Testis (tissue), 3 donors: ENCODE measurements around the gene CD300LF. TPM values are rescaled to one million over a fixed set of nuclear protein-coding genes. Genes with fewer than 3 reads are reported as not detected.

Source experiments
- DNase-seq: peaks from one replicate; pipeline ENCODE4 v3.0.0-alpha.2; 2019
- H3K27ac ChIP-seq, 2 donors: fragments of 200-600 bp; sonication (generic); one replicate each; pipeline ENCODE4 v1.5.1; 2019
- H3K27me3 ChIP-seq: fragments of 200-600 bp; sonication (generic); one replicate; pipeline ENCODE4 v1.5.1; 2019
- H3K36me3 ChIP-seq: fragments of 200-600 bp; sonication (generic); one replicate; pipeline ENCODE4 v1.5.1; 2017; ENCODE audit warnings: low read depth; ENCODE audit errors: missing control alignments
- H3K4me1 ChIP-seq: fragments of 200-600 bp; sonication (generic); one replicate; pipeline ENCODE4 v1.5.1; 2019
- H3K4me3 ChIP-seq, 2 donors: fragments of 200-600 bp; sonication (generic); one replicate each; pipeline ENCODE4 v1.5.1; 2017 to 2019
- H3K9me3 ChIP-seq: fragments of 200-600 bp; sonication (generic); one replicate; pipeline ENCODE4 v1.5.1; 2017
- POLR2A ChIP-seq: fragments of 450-650 bp; IDR thresholded peaks from one replicate; pipeline ENCODE4 v1.6.1; 2017; ENCODE audit warnings: antibody characterized with exemption, mild to moderate bottlenecking, moderate library complexity
- WGBS, 2 donors: methylation state at CpG; one replicate each; pipeline ENCODE4 v1.1.5; 2018; 5-methylcytosine and 5-hydroxymethylcytosine counted together
- intact Hi-C: fragments of 100-400 bp; cut with DNase I; formaldehyde crosslinking; loops from one replicate; pipeline ENCODE4 v1.15.1; 2023; ENCODE audit warnings: low total_unique reads
- polyA plus RNA-seq: library from polyadenylated mRNA; stranded (reverse); fragments of 350-450 nt; fragmentation: Illumina TruSeq; extraction: RNeasy Lipid Tissue Mini Kit (QIAGEN cat#74804); gene quantifications from one replicate; pipeline ENCODE4 v1.2.3, GENCODE V29; 2014; ENCODE audit warnings: low read depth, low replicate concordance; ENCODE audit not compliant: insufficient read depth
- total RNA-seq, 2 donors: library from RNA; depleted of rRNA; stranded (reverse); fragments of >200 nt; gene quantifications; one replicate each; pipeline ENCODE4 v1.2.3, GENCODE V29; 2016
- TF ChIP-seq, protein P1 (sequence below), 3 experiments: fragments of 450-650 bp in 2 of 3; fragments of 200-600 bp in 1 of 3; sonication (generic) in 1 of 3; IDR thresholded peaks; one replicate each; pipeline ENCODE4 v1.5.1; 2016 to 2019; ENCODE audit warnings: antibody characterized with exemption in 3 of 3, mild to moderate bottlenecking in 2 of 3, moderate library complexity in 1 of 3

CD300LF gene
- total and polyA plus RNA-seq, 3 donors from 2014 or later = 0.43 to 1.1 (median 0.79) TPM

DNA sequence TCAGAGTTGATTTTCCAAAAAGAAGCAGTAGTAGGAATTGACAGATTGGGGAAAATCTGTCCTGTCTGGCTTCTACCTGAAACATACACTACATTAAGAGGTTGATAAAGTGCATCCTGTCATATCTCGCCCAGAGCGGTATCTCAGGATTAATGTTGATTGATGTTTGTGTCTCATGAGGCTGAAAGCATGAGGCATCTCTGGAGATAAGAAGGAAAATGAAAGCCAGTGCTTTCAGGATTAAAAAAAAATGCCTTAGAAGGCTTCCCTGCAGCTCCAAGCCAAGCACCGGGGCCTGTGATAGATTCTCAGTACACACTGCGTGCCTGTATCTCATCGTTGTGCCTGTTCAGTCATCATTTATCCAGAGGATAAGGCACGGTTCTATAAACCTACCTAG lies 62.8 kb downstream of the CD300LF start:
- Histone ChIP-seq H3K27ac (no peak overlapping the region), H3K27me3 (no peaks in the 10 kb centered on the region), H3K36me3 (no peaks in the 10 kb centered on the region), H3K4me1 (no peaks in the 10 kb centered on the region), H3K4me3 (no peak overlapping the region), H3K9me3 (no peaks in the 10 kb centered on the region)
- TF ChIP-seq, protein P1, sequence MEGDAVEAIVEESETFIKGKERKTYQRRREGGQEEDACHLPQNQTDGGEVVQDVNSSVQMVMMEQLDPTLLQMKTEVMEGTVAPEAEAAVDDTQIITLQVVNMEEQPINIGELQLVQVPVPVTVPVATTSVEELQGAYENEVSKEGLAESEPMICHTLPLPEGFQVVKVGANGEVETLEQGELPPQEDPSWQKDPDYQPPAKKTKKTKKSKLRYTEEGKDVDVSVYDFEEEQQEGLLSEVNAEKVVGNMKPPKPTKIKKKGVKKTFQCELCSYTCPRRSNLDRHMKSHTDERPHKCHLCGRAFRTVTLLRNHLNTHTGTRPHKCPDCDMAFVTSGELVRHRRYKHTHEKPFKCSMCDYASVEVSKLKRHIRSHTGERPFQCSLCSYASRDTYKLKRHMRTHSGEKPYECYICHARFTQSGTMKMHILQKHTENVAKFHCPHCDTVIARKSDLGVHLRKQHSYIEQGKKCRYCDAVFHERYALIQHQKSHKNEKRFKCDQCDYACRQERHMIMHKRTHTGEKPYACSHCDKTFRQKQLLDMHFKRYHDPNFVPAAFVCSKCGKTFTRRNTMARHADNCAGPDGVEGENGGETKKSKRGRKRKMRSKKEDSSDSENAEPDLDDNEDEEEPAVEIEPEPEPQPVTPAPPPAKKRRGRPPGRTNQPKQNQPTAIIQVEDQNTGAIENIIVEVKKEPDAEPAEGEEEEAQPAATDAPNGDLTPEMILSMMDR (IDR thresholded peaks at IDR 0.05) = no peak
- no peak for TF ChIP-seq POLR2A
- intact Hi-C loops = no loop called here
- no peak for DNase-seq
- 46 to 58% methylated on average over 6 of the region's 6 CpGs for WGBS, 2 donors

DNA sequence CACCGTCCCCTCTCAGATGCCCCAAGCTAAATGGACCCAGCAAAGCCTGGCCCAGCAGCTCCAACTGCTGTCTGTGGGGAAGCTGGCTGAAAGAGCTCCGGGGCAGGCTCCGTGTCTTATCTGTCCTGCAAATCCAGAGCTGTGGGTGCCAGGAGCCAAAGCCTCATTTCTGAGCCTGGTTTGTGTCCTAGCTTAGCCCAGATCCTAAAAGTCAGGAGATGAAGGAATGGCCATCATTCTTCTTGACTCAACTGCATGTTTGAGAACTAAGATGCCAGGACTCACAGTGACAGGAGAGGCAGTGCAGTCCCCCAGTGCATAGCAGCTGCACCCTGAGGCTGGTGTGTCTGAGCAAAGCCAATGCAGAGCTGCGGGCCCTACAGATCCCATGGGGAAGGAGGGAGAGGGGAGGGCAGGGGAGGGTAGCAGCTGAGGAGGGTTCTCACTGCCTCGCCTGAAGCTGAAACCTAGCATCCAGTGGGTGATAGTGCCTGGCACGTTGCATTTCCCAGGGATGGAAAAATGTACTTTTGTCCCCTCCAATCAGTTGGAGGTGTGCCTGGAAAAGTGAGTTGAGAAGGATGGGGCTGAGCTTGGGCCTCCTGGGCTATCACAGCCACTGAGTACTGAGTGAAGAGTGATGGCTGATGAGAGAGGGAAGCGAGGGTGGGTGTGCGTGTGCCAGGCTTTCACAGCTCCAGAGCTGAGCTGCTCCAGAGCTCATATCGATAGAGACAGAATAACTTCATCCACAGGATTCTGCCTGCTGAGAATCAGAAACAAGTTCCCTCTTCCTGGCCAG lies 64.7 kb downstream of the CD300LF start:
- Histone ChIP-seq H3K9me3 (no peaks in the 10 kb centered on the region), H3K36me3 (no peaks in the 10 kb centered on the region), H3K4me3 (no peak overlapping the region), H3K4me1 (no peaks in the 10 kb centered on the region), H3K27ac (no peak overlapping the region), H3K27me3 (no peaks in the 10 kb centered on the region)
- no peak for DNase-seq
- TF ChIP-seq POLR2A = no peak
- TF ChIP-seq, protein P1 (IDR thresholded peaks at IDR 0.05) = no peak
- intact Hi-C loops = no loop called here
- WGBS, 2 donors = 72 to 82% methylated on average over 6 to 9 of the region's 9 CpGs

DNA sequence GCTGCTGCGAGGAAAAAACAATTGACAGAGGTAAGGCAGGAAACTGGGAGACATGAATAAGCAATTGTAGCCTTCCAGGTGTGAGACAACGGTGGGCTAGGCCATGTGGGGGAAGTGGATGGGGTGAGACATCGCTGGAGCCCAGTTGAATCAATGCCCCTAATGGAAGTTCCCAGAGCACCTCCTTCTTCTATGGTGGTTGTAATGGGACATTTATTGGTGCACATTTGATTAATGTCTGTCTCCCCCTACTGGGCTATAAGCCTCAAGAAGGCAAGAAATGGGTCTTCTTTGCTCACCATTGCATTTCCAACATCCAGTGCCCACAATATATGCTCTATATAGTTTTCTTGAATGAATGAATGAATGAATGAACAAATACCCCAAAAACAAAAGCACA lies 66.5 kb downstream of the CD300LF start:
- WGBS, 2 donors = 72 to 78% methylated on average over 3 of the region's 3 CpGs
- DNase-seq = no peak
- intact Hi-C loops = no loop called here
- no peaks in the 10 kb centered on the region for H3K4me1 ChIP-seq
- no peak overlapping the region for H3K4me3 ChIP-seq
- no peaks in the 10 kb centered on the region for H3K27me3 ChIP-seq
- no peaks in the 10 kb centered on the region for H3K9me3 ChIP-seq
- TF ChIP-seq, protein P1 (IDR thresholded peaks at IDR 0.05) = no peak
- no peak for TF ChIP-seq POLR2A
- no peak overlapping the region for H3K27ac ChIP-seq
- H3K36me3 ChIP-seq = no peaks in the 10 kb centered on the region

DNA sequence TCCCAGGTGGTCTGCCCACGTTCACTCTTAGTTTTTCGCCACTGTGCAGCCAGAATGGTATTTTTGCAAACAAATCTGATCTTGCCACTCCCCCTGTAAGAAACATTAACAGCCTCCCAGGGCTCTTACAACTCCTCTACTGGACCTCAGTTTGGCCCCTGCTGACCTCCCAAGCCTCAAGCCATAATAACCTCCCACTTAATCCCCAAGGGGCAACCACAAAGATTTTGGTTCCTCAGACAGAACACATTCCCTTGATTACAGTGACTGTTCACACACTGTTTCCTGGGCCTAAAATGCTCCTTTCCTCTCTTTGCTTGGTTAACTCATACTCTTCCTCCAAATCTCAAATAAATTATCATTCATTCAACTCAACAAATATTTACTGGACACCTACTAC lies 67.7 kb downstream of the CD300LF start:
- Histone ChIP-seq H3K27ac (no peak overlapping the region), H3K36me3 (no peaks in the 10 kb centered on the region), H3K27me3 (no peaks in the 10 kb centered on the region), H3K9me3 (no peaks in the 10 kb centered on the region), H3K4me1 (no peaks in the 10 kb centered on the region), H3K4me3 (no peak overlapping the region)
- TF ChIP-seq POLR2A = no peak
- TF ChIP-seq, protein P1 (IDR thresholded peaks at IDR 0.05) = no peak
- WGBS, 2 donors = 84 to 86% methylated on average over 2 of the region's 2 CpGs
- no peak for DNase-seq
- intact Hi-C loops = no loop called here

DNA sequence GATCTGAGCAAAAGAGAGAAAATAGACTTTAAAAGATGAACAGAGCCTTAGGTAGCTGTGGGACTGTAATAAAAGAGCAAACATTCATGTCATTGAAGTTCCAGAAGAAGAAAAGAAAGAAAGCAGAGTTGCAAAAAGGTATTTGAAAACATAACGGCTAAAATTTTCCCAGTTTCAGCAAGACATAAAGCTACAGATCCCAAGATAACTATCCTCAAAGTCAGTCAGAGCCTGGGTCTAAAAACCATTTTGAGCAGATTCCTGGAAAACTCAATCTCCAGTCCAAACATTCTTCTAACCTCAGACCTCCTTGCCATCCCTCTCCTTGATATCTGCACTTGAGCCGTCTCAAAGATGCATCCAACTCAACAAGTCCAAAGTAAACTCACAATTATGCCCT lies 68.3 kb downstream of the CD300LF start:
- intact Hi-C loops = no loop called here
- Histone ChIP-seq H3K4me1 (no peaks in the 10 kb centered on the region), H3K27ac (no peak overlapping the region), H3K36me3 (no peaks in the 10 kb centered on the region), H3K27me3 (no peaks in the 10 kb centered on the region), H3K4me3 (no peak overlapping the region), H3K9me3 (no peaks in the 10 kb centered on the region)
- 87 to 88% methylated on average over 2 of the region's 2 CpGs for WGBS, 2 donors
- no peak for DNase-seq
- TF ChIP-seq, protein P1 (IDR thresholded peaks at IDR 0.05) = no peak
- no peak for TF ChIP-seq POLR2A
